ENCODE data around the gene L2HGDH. TPM values are rescaled to one million over a fixed set of nuclear protein-coding genes. Genes with fewer than 3 reads are reported as not detected.

The L2HGDH gene
- total RNA-seq, 1 experiment from 2014 or later: 16.9 TPM

Small RNAs within 50 kb of the gene (microRNA-seq; reads per million reads assigned to microRNA genes)
- gene MIR4504 (ENCODE audit: borderline number of aligned reads): 4.8 reads per million, percentile 9 among the genes with 10 or more reads in this experiment

Other genes with a start within 250 kb of the L2HGDH start
- gene VCPKMT, start 195.7 kb downstream of the L2HGDH start, total RNA-seq (2021; ENCODE audit: unreplicated experiment): 9.7 TPM
- gene SOS2, start 80.7 kb downstream of the L2HGDH start, total RNA-seq (2021; ENCODE audit: unreplicated experiment): 11.7 TPM
- 8.9 TPM for gene DMAC2L, start 95 bp upstream of the L2HGDH start, total RNA-seq (2021; ENCODE audit: unreplicated experiment)
- 7.1 TPM for gene CDKL1, start 84.7 kb upstream of the L2HGDH start, total RNA-seq (2021; ENCODE audit: unreplicated experiment)
- gene MAP4K5, start 220.3 kb upstream of the L2HGDH start, total RNA-seq (2021; ENCODE audit: unreplicated experiment): 39.1 TPM
- 1.4 TPM for gene ATL1, start 247.9 kb upstream of the L2HGDH start, total RNA-seq (2021; ENCODE audit: unreplicated experiment)

Measured in HCT116 (cell line).